ENCODE data around the gene ENPP7. TPM values are rescaled to one million over a fixed set of nuclear protein-coding genes. Genes with fewer than 3 reads are reported as not detected.

ENPP7 gene
- total and polyA plus RNA-seq, 2 donors from 2014 or later = 0.94 to 3.7 TPM

DNA sequence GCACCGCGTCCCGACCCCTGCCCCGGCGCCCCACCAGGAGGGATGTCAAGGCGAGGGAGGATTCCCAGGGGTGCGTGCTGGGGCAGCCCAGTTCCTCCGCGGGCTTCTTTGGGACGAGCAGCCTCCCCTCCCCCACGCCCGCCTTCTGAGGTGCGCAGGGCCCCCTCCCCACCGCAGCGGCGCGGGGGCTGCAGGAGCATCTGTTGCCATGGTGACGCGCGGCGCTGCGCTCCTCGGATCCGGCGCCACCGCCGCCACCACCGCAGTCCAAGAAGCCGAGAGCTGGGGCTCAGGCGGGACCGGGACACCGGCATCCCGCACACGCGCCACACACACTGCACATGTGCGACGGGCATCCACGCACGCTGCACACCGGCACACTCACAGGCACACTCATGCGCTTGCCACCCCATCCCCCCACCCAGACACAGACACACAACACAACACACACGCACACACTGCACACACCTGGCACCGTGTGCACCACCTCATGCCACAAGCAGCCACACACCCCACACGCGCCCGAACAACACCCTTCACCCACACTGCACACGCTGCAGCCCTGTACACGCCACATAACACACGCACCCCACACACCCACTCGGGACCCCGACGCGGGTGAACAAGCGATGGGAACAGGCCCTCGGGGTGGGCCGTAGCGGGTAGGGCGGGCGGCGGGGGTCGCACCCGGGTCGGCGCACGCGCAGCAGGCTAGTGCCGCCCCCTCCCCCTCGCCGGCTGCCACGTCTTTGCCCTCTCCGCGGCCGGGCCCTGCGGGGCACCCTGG is 17.0 kb downstream of the ENPP7 start:
- Histone ChIP-seq H3K9me3 (ENCODE audit: control insufficient read depth in 2 of 3, insufficient read depth in 1 of 3, low read length in 3 of 3) (no peaks in the 10 kb centered on the region), H3K27ac (ENCODE audit: low read depth in 2 of 2, low read length in 2 of 2) (no peak overlapping the region), H3K9ac (ENCODE audit: low read length in 3 of 3) (no peak overlapping the region), H3K4me1 (ENCODE audit: control insufficient read depth in 2 of 3, insufficient read depth in 2 of 3, low read depth in 1 of 3, low read length in 3 of 3) (peaks cover 0 to 4% (median 0%) of the 10 kb centered on the region in 3 donors), H3K4me3 (ENCODE audit: low read length in 3 of 3) (no peak overlapping the region), H3K27me3 (ENCODE audit: control insufficient read depth, insufficient read depth, low read length) (peaks cover 13% of the 10 kb centered on the region), H3K36me3 (ENCODE audit: control insufficient read depth in 2 of 3, insufficient read depth in 3 of 3, low read length in 3 of 3) (no peaks in the 10 kb centered on the region)
- FAIRE-seq (no peak), DNase-seq (peak in 4 of 5 donors; percentile 57 to 82 (median 63))
- intact Hi-C loops (cut with DNase I) = no loop called here
- TF ChIP-seq, protein P1, sequence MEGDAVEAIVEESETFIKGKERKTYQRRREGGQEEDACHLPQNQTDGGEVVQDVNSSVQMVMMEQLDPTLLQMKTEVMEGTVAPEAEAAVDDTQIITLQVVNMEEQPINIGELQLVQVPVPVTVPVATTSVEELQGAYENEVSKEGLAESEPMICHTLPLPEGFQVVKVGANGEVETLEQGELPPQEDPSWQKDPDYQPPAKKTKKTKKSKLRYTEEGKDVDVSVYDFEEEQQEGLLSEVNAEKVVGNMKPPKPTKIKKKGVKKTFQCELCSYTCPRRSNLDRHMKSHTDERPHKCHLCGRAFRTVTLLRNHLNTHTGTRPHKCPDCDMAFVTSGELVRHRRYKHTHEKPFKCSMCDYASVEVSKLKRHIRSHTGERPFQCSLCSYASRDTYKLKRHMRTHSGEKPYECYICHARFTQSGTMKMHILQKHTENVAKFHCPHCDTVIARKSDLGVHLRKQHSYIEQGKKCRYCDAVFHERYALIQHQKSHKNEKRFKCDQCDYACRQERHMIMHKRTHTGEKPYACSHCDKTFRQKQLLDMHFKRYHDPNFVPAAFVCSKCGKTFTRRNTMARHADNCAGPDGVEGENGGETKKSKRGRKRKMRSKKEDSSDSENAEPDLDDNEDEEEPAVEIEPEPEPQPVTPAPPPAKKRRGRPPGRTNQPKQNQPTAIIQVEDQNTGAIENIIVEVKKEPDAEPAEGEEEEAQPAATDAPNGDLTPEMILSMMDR (IDR thresholded peaks at IDR 0.05; ENCODE audit: borderline replicate concordance, extremely low read depth, insufficient read depth) = no peak

GRCh38 chr17:79748295-79749099 is 17.8 kb downstream of the ENPP7 start:
- H3K27ac ChIP-seq (ENCODE audit: low read depth in 2 of 2, low read length in 2 of 2) = no peak overlapping the region
- no peak overlapping the region for H3K9ac ChIP-seq (ENCODE audit: low read length in 3 of 3)
- intact Hi-C loops (cut with DNase I) = no loop called here
- H3K9me3 ChIP-seq (ENCODE audit: control insufficient read depth in 2 of 3, insufficient read depth in 1 of 3, low read length in 3 of 3) = no peaks in the 10 kb centered on the region
- DNase-seq (peak in 1 of 5 donors; percentile 52), FAIRE-seq (no peak)
- peaks cover 13% of the 10 kb centered on the region for H3K27me3 ChIP-seq (ENCODE audit: control insufficient read depth, insufficient read depth, low read length)
- H3K36me3 ChIP-seq (ENCODE audit: control insufficient read depth in 2 of 3, insufficient read depth in 3 of 3, low read length in 3 of 3) = no peaks in the 10 kb centered on the region
- no peak overlapping the region for H3K4me3 ChIP-seq (ENCODE audit: low read length in 3 of 3)
- TF ChIP-seq, protein P1 (IDR thresholded peaks at IDR 0.05; ENCODE audit: borderline replicate concordance, extremely low read depth, insufficient read depth) = no peak
- peaks cover 0 to 4% (median 0%) of the 10 kb centered on the region in 3 donors for H3K4me1 ChIP-seq (ENCODE audit: control insufficient read depth in 2 of 3, insufficient read depth in 2 of 3, low read depth in 1 of 3, low read length in 3 of 3)

- H3K36me3 ChIP-seq (ENCODE audit: control insufficient read depth in 2 of 3, insufficient read depth in 3 of 3, low read length in 3 of 3) = no peaks in the 10 kb centered on the region
- intact Hi-C loops (cut with DNase I) = no loop called here
- H3K4me1 ChIP-seq (ENCODE audit: control insufficient read depth in 2 of 3, insufficient read depth in 2 of 3, low read depth in 1 of 3, low read length in 3 of 3) = peaks cover 0 to 4% (median 0%) of the 10 kb centered on the region in 3 donors
- no peak overlapping the region for H3K4me3 ChIP-seq (ENCODE audit: low read length in 3 of 3)
- H3K9me3 ChIP-seq (ENCODE audit: control insufficient read depth in 2 of 3, insufficient read depth in 1 of 3, low read length in 3 of 3) = no peaks in the 10 kb centered on the region
- TF ChIP-seq, protein P1 (IDR thresholded peaks at IDR 0.05; ENCODE audit: borderline replicate concordance, extremely low read depth, insufficient read depth) = no peak
- H3K9ac ChIP-seq (ENCODE audit: low read length in 3 of 3) = no peak overlapping the region
- H3K27me3 ChIP-seq (ENCODE audit: control insufficient read depth, insufficient read depth, low read length) = peaks cover 13% of the 10 kb centered on the region
- FAIRE-seq (no peak), DNase-seq (no peak)
- H3K27ac ChIP-seq (ENCODE audit: low read depth in 2 of 2, low read length in 2 of 2) = no peak overlapping the region
These were observed 18.5 kb downstream of the ENPP7 start for GRCh38 chr17:79749156-79749815.
